Activated effector memory CD4-positive, alpha-beta T cell treated with anti-CD3 and anti-CD28 coated beads, Interleukin-2, amount 50 U/mL, for 16 hours (primary cell): ENCODE measurements around the gene DNMT3L.
"Not testable (repeated sequence)": the region's sequence is repeated elsewhere in the genome, so short reads cannot be mapped to it uniquely, and the experiment has no call there.

ENCODE experiments used
- DNase-seq: peaks from one replicate; pipeline ENCODE4 v3.0.0-alpha.2; 2020

Gene DNMT3L

DNA sequence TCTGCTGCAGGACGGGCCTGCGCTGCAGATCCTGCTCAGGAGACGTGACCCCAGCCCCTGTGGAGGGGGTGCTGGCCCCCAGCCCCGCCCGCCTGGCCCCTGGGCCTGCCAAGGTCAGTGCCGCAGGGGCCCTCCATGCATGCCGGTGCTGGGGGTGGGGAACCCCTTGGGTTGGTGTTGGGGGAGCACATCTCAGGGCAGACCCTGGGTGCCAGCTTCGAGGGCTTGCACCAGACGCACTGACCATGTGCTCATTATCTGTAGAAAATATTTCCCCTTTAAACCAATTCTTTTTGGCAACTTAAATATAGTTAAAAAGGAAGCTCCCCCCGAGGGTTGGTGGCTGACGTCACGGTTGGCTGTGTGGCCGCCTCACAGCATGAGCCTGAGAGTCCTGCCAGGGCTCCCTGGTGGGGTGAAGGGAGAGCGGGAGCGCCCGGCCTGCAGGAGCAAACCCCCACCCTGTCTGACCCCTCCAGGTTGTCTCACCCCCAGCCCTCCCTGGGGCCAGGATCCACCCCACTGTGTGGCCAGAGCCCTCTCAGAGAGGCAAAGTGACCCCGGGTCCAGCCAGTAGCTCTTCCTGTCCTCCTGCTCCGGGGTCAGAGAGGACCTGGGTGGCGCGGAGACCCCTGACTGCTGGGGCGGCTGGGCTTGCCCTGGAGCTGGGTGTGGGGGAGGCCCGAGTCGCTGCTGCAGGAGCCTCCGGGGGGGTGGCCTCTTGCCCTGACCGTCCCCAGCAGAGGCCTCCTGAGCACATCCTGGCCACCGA is 32.9 kb upstream of the DNMT3L start:
- no peak for DNase-seq

DNA sequence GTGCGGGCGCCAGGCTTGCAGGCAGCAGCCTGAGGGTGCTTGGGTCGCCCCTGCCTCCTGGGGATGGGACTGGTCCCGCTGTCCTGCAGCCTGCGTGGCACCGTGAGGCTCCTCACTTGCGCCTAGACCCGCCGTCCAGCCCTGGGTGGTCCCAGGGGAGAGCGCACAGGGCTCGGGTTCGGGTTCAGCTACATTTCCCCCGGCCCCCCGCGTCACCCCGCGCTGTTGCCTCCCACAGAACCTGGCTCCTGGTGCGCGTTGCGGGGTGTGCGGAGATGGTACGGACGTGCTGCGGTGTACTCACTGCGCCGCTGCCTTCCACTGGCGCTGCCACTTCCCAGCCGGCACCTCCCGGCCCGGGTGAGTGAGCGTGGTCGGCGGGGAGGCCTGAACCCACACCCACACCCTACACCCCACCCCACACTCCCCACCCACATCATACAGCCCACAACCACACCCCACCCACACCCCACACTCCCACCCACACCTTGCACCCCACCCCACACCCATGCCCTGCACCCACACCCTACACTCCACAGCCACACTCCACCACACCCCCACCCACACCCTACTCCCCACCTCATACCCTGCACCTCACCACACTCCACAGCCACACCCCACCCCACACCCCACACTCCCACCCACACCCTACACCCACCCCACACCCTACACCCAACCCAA is 32.0 kb upstream of the DNMT3L start:
- peak; percentile 74 for DNase-seq

- no peak for DNase-seq
These were observed 31.1 kb upstream of the DNMT3L start for GRCh38 chr21:44292812-44293195.

- DNase-seq, result no peak
These were observed 30.5 kb upstream of the DNMT3L start for GRCh38 chr21:44291936-44292811.

DNA sequence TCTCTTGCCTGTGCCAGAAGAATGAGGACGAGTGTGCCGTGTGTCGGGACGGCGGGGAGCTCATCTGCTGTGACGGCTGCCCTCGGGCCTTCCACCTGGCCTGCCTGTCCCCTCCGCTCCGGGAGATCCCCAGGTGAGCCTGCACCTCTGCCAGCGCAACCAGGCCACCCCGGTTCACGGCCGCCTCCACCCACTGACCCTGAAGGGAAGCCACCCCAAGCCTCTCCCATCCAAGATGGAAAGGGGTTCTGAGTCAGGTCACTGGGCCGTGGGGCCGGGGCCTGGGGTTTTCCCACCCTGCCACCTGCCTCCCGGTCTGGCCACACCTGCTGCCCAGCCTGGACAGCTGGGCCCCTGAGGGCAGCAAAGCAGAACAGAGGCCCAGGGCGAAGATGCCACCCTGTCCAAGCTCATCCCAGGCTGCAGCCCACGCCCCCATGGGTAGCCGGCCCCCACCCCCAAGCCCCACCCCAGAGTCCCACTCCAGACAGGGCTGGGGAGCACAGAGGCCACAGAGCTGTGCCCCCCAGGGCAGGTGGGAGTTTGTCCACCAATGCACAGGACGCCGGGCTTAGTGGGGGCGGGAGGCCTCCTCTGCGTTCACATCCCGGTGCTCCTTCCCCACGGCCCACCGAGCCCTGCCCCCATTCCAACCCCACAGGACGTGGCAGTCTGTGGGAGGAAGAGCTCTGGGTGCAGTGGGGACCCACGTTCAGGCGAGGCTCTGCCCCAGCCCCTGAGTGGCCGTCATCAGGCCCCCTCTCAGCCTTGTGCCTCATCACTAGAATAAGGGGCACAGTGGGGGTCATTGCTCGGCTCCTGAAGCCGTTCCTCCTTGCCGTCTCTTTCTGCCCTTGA is 29.6 kb upstream of the DNMT3L start:
- no peak for DNase-seq

- DNase-seq, result no peak
These were observed 28.8 kb upstream of the DNMT3L start for GRCh38 chr21:44290327-44291077.

- DNase-seq, result no peak
These were observed 27.8 kb upstream of the DNMT3L start for GRCh38 chr21:44289381-44290010.

DNA sequence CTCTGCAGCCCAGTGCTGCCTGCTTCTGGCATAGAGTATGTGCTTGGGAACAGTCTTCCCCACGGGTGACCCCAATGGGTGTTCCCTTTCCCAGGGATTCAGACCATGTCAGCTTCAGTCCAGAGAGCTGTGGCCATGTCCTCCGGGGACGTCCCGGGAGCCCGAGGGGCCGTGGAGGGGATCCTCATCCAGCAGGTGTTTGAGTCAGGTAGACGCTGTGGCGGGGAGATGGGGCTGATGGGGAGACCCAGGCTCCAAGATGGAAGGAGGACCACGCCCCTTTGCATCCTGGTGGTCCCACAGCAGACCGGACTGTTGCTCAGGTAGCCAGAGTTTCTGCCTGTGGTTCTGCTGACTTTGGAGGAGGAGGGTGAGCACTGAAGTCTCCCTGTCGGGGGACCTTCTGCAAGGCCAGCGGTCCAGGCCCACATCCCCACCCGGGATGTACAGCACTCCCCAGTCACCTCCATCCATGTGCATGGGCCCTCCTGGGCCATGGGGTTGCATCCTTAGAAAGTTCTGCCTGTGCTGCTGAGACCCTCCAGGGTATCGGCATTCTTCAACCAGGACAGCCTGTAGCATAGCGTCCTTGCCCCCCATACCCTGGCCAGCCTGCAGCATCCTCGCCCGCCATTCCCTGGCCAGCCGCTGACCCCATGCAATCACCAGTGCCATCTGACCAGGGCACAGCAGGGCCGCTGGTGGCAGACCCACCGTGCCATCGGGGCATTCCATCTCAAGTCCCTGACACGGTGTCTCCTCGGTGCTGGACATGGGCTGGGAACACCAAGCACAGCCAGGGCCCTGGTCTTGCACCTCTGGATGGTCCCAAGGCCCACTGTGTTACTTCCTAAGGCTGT is 26.8 kb upstream of the DNMT3L start:
- no peak for DNase-seq

GRCh38 chr21:44286716-44287632 is 25.3 kb upstream of the DNMT3L start:
- no peak for DNase-seq

- no peak for DNase-seq
These were observed 24.5 kb upstream of the DNMT3L start for GRCh38 chr21:44286086-44286715.

GRCh38 chr21:44285138-44285992 is 23.7 kb upstream of the DNMT3L start, which contains the start of gene AIRE:
AIRE (plus strand) TSS chr21:44285876; CDS start chr21:44286007, 131 bp downstream.
- DNase-seq, result no peak

GRCh38 chr21:44283948-44284347 is 22.3 kb upstream of the DNMT3L start:
- DNase-seq, result no peak

DNA sequence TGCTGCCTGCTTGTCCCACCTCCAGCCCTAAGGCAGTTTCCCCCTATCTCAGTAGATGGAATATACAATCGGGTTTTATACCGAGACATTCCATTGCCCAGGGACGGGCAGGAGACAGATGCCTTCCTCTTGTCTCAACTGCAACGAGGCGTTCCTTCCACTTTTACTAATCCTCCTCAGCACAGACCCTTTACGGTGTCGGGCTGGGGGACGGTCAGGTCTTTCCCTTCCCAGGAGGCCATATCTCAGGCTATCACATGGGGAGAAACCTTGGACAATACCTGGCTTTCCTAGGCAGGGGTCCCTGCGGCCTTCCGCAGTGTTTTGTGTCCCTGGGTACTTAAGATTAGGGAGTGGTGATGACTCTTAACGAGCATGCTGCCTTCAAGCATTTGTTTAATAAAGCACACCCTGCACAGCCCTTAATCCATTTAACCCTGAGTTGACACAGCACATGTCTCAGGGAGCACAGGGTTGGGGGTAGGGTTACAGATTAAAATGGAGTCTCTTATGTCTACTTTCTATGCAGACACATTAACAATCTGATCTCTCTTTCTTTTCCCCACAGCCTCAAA is 21.6 kb upstream of the DNMT3L start:
- not testable (repeated sequence) for DNase-seq

GRCh38 chr21:44282370-44282769 is 20.7 kb upstream of the DNMT3L start:
- no peak for DNase-seq

DNA sequence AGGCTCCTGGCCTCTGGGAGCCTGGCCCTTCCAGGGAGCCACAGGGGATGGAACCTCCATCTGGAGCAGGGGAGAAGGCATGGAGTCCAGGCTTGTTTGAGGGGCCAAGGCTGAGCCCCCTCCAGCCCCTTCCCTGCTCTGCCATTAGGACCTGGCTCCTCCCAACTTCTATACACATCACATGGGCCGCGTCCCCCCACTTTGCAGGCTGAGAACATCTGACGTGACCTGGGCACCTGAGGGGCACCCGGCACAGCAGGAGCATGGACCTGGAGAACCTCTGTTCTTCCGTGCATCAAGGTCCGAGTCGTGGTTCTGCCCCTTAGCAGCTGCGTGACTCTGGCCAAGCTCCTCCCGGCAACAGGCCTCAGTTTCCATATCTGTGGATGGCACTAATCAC is 20.1 kb upstream of the DNMT3L start:
- no peak for DNase-seq

DNA sequence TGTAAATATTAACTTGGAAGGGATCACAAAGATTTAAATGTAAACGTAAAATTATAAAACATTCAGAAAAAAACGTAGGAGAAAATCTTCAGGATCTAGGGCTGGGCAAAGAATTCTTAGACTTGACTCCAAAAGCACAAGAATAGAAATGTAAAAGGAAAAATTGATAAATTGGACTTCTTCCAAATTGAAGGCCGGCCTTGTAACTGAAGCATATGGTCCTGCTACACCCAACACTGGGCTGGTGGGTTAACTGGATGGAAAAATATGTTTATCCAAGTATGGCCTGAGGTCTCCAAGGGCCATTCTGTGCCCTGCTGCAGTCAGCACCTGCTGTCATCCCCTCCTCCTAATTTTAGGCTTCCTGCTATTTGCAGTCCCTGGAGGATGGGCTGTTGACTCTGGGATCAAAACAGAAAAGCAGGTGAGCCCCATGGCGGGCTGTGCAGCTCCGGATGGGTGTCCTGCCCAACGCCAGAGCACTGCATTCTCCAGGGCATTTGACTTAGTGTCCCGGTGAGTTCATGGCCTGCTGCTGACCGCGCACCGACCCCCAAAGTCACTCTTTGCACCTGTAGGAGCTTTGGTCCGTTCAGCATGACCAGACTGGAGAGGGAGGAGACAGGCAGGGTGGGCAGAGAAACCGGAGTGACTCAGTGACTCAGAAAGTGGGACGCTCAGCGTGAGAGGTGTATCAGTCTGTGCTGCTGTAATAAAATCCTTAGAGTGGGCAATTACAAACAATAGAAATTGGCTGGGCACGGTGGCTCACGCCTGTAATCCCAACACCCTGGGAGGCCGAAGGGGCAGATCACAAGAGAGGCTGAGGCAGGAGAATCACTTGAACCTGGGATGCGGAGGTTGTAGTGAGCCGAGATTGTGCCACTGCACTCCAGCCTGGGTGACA is 17.9 kb upstream of the DNMT3L start:
- DNase-seq, result no peak
